GM21528 (cell line): ENCODE data around the gene ASCC3.

Source experiments
- ATAC-seq: cut with Tn5 transposase; IDR thresholded peaks from one replicate; pipeline ENCODE4 v1.9.1; 2021; ENCODE audit warnings: mild to moderate bottlenecking, moderate library complexity; ENCODE audit not compliant: unreplicated experiment, low FRiP score

Gene ASCC3, protein sequence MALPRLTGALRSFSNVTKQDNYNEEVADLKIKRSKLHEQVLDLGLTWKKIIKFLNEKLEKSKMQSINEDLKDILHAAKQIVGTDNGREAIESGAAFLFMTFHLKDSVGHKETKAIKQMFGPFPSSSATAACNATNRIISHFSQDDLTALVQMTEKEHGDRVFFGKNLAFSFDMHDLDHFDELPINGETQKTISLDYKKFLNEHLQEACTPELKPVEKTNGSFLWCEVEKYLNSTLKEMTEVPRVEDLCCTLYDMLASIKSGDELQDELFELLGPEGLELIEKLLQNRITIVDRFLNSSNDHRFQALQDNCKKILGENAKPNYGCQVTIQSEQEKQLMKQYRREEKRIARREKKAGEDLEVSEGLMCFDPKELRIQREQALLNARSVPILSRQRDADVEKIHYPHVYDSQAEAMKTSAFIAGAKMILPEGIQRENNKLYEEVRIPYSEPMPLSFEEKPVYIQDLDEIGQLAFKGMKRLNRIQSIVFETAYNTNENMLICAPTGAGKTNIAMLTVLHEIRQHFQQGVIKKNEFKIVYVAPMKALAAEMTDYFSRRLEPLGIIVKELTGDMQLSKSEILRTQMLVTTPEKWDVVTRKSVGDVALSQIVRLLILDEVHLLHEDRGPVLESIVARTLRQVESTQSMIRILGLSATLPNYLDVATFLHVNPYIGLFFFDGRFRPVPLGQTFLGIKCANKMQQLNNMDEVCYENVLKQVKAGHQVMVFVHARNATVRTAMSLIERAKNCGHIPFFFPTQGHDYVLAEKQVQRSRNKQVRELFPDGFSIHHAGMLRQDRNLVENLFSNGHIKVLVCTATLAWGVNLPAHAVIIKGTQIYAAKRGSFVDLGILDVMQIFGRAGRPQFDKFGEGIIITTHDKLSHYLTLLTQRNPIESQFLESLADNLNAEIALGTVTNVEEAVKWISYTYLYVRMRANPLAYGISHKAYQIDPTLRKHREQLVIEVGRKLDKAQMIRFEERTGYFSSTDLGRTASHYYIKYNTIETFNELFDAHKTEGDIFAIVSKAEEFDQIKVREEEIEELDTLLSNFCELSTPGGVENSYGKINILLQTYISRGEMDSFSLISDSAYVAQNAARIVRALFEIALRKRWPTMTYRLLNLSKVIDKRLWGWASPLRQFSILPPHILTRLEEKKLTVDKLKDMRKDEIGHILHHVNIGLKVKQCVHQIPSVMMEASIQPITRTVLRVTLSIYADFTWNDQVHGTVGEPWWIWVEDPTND (N-terminal part only)

DNA sequence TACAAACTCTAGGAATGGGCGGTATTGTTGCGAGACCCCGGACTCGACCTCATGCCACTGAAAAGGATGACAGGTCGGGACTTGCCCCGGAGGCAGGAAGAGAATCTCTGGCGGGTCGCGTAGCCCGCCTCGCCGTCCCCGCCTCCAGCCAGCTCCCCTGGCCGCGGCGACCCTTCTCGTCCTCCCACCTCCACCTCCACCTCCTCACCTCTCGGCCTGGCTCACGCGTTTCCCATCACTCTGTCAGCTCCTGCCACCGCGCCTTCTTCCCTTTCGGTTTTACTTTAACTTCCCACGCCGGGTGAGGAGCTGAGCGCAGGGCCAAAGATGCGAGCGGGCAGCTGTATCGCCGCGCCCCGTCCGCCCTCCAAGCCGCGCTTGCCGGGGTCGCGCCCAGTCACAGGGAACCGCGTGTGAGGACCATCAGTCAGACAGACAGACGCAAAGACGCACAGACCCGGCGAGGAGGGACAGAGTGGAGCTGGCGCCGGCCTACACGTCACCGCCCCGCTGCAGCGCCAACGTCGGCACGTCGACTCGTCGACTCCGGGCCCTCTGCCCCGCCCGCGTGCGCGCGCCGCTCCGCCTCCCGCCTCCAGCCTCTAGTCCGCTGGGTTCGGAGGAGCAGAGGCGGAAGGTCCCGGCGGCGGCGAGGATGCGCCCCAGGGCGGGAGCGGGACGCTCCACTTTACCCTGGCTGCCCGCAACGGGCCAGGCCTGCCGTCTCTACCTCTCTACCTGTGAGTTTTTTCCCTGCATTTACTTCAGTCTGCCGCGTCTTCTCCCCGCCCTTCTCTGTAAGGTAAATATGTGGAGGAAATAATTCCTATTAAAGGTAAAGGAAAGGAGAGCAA lies at the start of gene ASCC3:
Gene ASCC3, minus strand, starts transcription at position 477 of the 854 bp plus-strand sequence. CDS start 13,332 bp downstream, outside the sequence.
- ATAC-seq, result peak; percentile 97

DNA sequence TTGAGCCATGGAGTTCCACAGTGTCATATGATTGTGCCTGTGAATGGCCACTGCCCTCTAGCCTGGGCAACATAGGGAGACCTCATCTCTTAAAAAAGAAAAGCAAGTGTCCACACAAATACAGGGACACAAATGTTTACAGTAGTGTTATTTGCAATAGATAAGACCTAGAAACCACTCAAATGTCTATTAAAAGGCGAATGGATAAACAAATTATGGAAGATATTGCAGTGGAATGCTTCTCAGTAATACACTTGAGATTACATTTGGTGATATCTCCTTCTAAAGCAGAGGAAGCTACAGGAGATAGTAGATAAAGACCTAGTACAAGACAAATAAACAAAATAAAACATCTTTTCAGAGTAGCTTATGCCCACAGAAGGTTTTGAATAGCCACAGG lies 44.6 kb upstream of the ASCC3 start:
- no peak for ATAC-seq

DNA sequence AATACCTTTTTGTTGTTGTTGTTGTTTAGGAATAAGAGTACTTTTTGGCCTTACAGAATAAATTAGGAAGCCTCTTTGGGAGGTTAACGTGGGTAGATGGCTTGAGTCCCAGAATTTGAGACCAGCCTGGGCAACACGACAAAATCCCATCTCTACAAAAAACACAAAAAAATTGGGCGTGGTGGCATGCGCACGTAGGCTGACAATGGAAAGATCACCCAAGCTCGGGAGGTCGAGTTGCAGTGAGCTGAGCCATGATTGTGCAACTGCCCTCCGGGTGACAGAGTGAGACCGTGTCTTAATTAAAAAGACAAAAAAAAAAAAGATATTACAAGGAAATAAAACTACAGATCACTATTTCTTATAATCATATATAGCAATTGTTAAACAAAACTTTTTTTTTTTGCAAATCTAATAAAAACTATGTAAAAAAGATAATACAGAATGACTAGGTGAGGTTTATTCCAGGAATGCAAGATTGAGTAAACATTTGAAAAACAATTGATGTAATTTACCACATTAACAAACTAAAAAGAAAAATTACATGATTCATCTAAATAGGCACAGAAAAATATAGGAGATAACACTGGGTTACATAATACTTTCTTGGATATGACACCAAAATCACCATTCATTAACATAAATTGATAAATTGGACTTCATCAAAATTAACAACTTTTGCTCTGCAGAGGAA lies 43.6 kb upstream of the ASCC3 start:
- no peak for ATAC-seq

DNA sequence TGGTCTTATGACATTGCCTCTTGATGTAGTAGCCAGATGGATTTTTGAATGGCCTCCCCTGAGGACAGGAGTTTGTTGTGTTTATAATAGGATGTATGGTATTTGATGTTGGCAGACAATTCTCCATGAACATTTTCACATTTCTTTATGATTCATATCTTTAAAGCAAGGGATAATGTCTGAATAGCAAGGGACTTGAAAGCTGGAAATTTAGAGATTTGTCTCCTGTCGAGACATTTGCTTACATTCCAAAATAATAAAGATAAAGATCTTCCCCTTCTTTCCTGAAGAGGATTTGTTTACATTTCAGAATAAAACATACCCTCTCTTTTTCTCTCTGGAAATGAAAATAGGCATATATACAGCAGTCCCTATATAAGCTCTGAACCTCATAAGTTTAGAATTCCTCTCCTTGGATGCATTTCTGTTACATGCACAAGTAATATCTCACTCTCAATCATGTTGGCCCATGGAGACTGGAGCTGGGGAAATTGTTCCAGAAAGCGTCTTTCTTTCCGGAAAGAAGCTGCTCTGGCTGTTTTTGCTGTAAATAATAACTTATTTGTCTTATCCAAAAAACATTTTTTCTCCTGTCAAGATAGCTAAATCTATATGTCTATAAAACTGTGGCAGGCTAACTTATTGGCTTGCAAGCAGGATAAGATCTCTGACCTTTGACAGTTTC lies 42.5 kb upstream of the ASCC3 start:
- no peak for ATAC-seq

DNA sequence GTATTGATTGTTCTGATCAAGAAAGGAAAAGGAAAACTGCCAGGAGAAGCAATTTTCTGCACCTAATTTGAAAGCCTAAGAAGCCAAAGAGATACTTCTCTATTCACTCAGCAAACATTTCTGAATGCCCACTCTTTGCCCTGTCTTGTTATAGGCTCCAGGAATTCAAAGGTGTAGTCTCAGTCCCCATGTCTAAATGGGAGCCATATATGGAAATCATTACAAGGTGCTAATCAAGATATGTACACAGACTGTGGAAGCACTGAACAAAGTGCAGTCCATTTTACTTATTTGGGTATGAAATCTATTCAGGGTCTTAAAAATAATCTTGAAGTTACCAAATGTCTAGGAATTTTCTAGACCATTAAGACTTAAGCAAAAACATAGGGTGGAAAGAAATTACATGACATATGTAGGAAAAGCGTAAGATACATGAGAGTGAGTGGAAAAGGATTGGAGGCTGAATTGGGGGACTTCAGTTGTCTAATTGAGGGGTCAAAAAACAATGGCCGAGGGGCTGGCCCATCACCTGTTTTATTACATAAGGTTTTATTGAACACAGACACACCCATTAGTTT lies 39.0 kb upstream of the ASCC3 start:
- no peak for ATAC-seq

DNA sequence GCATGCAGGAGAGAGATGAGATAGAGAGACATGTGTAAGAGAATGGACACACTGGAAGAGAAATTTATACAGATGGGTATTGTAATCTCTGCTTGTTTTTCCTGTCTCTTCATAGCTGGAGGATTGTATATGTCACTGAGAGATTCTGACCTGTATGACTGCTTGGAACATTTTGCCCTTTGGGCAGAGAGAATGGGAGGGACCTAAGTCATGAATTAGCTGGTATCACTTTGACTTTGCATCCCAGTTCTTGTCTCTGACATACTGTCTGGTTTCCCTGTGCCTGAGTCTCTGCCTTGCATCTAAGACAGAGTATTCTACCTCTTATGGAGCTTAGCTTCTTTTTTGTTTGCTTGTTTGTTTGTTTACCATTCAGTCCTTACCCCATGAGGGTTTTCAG lies 37.0 kb upstream of the ASCC3 start:
- ATAC-seq, result no peak

DNA sequence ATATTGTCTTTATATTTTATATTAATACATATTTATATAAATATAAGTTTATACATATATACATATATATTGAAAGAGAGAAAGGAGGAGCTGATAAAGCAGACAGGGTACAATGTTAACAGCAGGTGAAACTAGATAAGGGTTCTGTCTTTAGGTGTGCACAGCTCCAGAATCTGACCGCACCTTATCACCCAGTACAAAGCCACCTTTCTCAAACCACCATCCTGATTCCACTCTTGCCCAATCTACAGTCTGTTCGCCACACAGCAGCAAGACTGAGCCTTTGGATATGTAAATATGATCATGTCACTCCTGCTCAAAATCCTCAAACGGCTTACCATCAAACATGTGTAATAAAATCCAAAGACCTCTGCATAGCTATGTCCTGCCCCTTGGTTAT lies 34.7 kb upstream of the ASCC3 start:
- no peak for ATAC-seq

DNA sequence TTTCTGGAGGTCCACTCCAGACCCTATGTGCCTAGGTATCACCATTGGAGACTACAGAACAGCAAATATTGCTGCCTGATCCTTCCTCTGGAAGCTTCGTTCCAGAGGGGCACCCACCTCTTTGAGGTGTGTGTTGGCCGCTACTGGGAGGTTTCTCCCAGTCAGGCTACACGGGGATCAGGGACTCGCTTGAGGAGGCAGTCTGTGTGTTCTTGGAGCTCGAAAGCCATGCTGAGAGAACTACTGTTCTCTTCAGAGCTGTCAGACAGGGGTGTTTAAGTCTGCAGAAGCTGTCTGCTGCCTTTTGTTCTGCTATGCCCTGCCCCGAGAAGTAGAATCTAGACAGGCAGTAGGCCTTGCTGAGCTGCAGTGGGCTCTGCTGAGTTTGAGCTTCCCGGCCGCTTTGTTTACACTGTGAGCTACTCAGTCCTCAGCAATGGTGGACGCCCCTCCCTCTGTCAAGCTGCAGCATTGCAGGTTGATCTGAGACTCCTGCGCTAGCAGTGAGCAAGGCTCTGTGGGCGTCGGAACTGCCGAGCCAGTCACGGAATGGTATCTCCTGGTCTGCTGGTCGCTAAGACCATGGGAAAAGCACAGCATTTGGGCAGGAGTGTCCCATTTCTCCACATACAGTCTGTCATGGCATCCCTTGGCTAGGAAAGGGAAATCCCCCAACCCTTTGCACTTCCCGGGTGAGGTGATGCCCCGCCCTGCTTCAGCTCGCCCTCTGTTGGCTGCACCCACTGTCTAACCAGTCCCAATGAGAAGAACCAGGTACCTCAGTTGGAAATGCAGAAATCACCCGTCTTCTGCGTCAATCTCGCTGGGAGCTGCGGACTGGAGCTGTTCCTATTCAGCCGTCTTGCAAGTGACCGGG lies 32.5 kb upstream of the ASCC3 start:
- no peak for ATAC-seq

DNA sequence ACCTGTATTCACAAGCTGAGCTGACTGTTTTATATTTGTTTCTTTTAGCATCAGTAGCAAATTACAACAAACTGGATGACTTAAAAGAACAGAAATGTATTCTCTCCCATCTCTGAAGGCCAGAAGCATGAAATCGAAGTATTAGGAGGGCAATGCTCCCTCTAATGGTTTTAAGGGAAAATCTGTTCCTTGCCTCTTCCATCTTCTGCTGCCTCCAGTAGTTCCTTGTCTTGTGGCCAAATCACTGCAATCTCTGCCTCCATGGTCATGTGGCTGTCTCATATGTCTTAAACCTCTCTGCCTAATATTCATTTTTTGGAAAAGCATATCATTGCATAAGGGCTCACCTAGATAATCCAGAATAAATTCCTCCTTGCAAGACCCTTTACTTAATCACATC lies 25.2 kb upstream of the ASCC3 start:
- ATAC-seq, result no peak

DNA sequence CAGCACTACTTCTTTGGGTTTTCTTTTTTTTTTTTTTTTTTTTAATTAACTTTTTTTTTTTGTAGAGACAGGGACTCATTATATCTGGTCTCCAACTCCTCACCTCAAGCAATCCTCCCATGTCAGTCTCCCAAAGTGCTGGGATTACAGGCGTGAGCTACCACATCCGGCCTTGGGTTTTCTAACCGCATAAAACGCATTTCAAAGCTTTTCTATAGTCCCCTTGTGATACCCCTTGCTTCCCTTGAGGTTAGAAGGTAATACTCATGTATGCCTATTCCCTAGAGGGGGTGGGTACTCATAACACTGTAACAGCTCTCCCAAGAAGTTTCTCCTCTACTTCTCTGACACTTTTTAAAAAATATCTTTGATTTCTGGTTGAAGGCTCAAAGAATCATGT lies 23.9 kb upstream of the ASCC3 start:
- ATAC-seq, result no peak

DNA sequence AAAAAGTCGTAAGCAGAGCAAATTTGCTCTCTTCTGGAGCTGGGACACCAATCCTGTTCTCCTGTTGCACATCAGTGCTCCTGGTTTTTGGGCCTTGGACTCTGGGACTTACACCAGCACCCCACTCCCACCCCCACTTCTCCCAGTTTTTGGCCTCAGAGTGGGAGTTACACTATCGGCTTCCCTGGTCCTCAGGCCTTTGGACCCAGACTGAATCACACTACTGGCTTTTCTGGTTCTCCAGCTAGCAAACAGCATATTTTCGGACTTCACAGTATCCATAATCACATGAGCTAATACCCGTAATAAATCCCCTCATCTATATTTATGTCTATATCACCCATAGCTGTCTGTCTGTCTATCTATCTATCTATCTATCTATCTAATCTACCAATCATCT lies 23.2 kb upstream of the ASCC3 start:
- no peak for ATAC-seq

DNA sequence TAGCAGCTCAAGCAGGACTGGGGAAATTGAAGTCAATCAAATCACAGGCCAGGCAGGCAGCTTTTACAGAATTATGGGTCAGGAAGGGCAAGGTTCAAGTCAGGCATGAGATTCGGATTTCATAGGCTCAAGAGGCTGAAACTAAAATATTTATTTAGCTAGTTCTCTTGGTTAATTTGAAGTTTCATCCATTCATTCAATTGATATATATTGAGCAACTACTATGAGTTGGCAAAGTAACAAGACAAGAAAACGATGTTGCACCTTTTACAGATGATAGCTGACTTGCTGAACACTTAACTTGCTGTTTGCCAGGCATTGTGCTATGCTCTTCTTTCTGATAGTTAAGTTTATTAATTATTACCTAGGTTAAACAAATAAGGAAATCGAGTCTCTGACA lies 20.5 kb upstream of the ASCC3 start:
- no peak for ATAC-seq

DNA sequence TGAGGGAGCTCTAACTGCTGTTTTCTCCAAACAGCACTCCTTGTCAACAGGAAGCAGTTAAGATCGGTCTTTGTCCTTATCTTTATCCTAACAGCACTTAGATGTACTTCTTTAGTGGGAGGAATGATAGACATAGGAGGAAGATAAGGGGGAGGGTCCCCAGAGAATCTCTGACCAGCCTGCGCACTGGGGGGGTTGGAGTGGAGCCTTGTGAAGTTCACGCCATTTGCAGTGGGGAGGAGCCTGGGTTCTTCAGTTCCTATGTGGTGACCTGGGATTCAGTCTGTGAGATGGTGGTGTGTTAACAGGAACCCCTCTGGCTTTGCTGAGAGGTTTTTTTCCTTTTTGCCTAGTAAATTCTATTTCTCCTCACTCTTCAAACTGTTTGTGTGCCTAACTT lies 18.1 kb upstream of the ASCC3 start:
- ATAC-seq, result no peak

DNA sequence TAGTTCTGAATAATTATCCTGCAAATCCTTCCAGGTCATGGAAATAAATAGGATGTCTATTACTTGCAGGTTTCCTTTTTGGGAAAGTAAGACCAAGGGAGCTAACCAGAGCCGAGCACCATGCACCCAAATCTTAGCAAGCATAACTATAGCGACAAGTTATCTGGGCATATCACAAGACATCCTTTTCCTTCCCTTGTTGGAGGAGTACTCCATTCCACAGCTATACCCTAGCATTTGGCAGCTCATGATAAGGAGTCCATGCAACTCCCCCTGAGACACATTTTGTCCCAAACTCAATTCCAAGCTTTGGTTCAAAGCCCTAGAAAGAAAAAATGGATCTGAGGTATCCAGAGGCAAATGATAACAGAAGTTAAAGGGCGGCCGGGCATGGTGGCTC lies 16.5 kb upstream of the ASCC3 start:
- no peak for ATAC-seq

DNA sequence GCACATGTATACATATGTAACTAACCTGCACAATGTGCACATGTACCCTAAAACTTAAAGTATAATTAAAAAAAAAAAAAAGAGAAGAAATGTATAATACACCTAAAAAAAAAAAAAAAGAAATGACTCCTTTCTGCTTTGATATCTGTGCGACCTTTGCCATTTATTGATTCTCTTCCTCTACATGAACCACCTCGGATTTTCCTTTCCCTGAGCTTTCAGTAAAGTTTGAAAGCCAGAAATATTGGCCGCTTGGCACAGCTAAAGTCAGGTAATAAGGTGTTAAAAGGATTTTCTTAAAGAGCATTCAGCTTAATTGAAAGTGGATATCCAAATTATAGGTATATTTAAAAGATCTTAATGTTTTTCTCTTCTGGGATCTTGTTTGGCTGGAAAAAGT lies 12.6 kb upstream of the ASCC3 start:
- ATAC-seq, result no peak

DNA sequence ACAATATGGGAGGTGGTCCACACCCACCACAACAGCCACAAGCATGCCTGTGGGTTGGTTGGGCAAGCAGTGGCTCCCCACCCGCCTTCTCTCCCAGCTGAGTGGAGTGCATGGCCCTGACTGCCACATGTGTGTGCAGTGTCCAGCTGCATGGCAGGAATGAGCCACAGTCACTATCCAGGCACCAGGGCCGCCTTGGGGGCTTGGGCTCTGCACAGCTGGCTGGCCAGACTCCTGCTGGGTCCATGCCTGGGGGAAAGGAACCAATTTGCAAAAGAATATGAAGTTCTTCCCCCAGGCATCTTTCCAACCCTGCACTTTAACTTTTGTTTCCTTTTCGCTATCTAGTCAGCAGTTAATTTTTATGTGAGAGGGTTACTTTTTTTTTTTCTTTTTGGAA lies 11.6 kb upstream of the ASCC3 start:
- no peak for ATAC-seq

DNA sequence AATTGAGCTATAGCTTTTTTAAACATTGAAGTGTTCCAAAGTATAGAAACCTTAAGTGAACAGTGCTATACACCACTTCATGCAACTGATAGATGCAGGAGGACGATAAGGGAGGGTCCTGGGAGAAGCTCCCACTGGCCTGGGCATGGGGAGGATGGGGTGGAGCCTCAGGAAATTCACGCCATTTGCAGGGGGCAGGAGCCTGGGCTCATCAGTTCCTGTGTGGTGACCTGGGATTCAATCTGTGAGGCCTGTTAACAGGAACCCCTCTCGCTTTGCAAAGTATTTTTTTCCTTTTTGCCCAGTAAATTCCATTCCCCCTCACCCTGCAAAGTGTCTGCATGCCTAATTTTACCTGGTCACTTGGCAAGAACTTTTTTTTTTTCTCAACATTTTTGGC lies 11.0 kb upstream of the ASCC3 start:
- no peak for ATAC-seq

DNA sequence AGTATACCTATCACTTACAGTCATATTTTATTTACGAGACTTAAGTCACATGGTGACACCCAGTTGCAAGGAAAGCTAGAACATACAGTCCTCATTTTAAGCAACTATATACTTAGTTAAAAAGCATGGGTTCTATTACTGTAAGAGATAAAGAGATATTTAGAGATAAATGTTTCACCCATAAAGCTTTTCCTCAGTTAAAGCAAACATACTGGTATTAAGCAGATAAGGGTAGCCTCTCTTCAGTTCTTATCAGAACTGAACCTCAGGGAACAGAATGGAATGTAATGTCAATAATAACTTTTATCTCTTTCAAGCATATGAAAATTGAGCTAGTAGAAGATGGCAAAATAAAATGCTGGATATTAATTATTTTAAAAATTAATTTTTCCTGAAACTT lies 9.9 kb upstream of the ASCC3 start:
- ATAC-seq, result no peak
